ENCODE results near the gene TSTD1.
A peak's percentile ranks its signal among the peaks of the same experiment; 100 is the strongest.

Gene TSTD1

GRCh38 chr1:161051219-161051618 lies 12.5 kb upstream of the TSTD1 start:
- 87% methylated on average over 10 of the region's 10 CpGs for WGBS
- no peak for DNase-seq

GRCh38 chr1:161048949-161049722 lies 10.4 kb upstream of the TSTD1 start:
- Histone ChIP-seq H3K36me3 (ENCODE audit: control insufficient read depth in 1 of 2, insufficient read depth in 2 of 2, low read depth in 1 of 2, low read length in 2 of 2) (no peaks in the 10 kb centered on the region), H2BK12ac (ENCODE audit: low read length in 2 of 2) (no peak overlapping the region), H3K27ac (ENCODE audit: low read length, poor library complexity, severe bottlenecking) (no peak overlapping the region), H3K4ac (ENCODE audit: low read depth in 1 of 2, low read length in 2 of 2) (no peak overlapping the region), H2AFZ (ENCODE audit: low read depth, low read length) (no peak overlapping the region), H3K14ac (ENCODE audit: low read length in 2 of 2) (no peak overlapping the region), H3K18ac (ENCODE audit: low read depth in 1 of 2, low read length in 2 of 2) (no peak overlapping the region), H2BK5ac (ENCODE audit: low read depth, low read length, poor library complexity, severe bottlenecking) (no peak overlapping the region), H2BK15ac (ENCODE audit: low read depth, poor library complexity, severe bottlenecking) (no peak overlapping the region), H3K27me3 (ENCODE audit: control insufficient read depth in 1 of 2, insufficient read depth in 1 of 2, low read length in 2 of 2) (no peaks in the 10 kb centered on the region), H3K4me3 (ENCODE audit: insufficient read depth in 1 of 2, low read depth in 1 of 2, low read length in 2 of 2) (no peak overlapping the region), H3K4me2 (ENCODE audit: low read length, poor library complexity, severe bottlenecking) (no peak overlapping the region), H4K8ac (ENCODE audit: low read length) (no peak overlapping the region), H3K9ac (ENCODE audit: low read length) (no peak overlapping the region), H2AK5ac (ENCODE audit: low read length, severe bottlenecking) (no peak overlapping the region), H2BK120ac (ENCODE audit: low read depth, low read length) (no peak overlapping the region), H3K23ac (ENCODE audit: low read length in 2 of 2) (no peak overlapping the region), H3K79me1 (replicated peaks; ENCODE audit: low read length, poor library complexity, severe bottlenecking) (peaks cover 2% of the 10 kb centered on the region), H3K4me1 (ENCODE audit: control insufficient read depth, insufficient read depth, low read depth, low read length) (no peaks in the 10 kb centered on the region), H3K9me3 (ENCODE audit: control insufficient read depth, low read length) (peaks cover 15% of the 10 kb centered on the region), H4K91ac (ENCODE audit: low read length) (no peak overlapping the region)
- 87% methylated on average over 5 of the region's 5 CpGs for WGBS
- no peak for DNase-seq

More at GRCh38 chr1:161051219-161051618, 12.5 kb upstream of the TSTD1 start:
- peak overlapping the region in 1 of 2 experiments; percentile 27 for H3K4me3 ChIP-seq (ENCODE audit: insufficient read depth in 1 of 2, low read depth in 1 of 2, low read length in 2 of 2)
- no peaks in the 10 kb centered on the region for H3K27me3 ChIP-seq (ENCODE audit: control insufficient read depth in 1 of 2, insufficient read depth in 1 of 2, low read length in 2 of 2)
- H2BK120ac ChIP-seq (ENCODE audit: low read depth, low read length), result no peak overlapping the region
- H4K91ac ChIP-seq (ENCODE audit: low read length), result peak overlapping the region; percentile 44
- H3K36me3 ChIP-seq (ENCODE audit: control insufficient read depth in 1 of 2, insufficient read depth in 2 of 2, low read depth in 1 of 2, low read length in 2 of 2), result no peaks in the 10 kb centered on the region
- no peak overlapping the region for H3K18ac ChIP-seq (ENCODE audit: low read depth in 1 of 2, low read length in 2 of 2)
- H3K23ac ChIP-seq (ENCODE audit: low read length in 2 of 2), result no peak overlapping the region
- no peak overlapping the region for H4K8ac ChIP-seq (ENCODE audit: low read length)
- no peak overlapping the region for H3K9ac ChIP-seq (ENCODE audit: low read length)
- peaks cover 2% of the 10 kb centered on the region for H3K79me1 ChIP-seq (replicated peaks; ENCODE audit: low read length, poor library complexity, severe bottlenecking)
- no peak overlapping the region for H3K14ac ChIP-seq (ENCODE audit: low read length in 2 of 2)
- H3K4me2 ChIP-seq (ENCODE audit: low read length, poor library complexity, severe bottlenecking), result no peak overlapping the region
- no peak overlapping the region for H2AK5ac ChIP-seq (ENCODE audit: low read length, severe bottlenecking)
- H3K4ac ChIP-seq (ENCODE audit: low read depth in 1 of 2, low read length in 2 of 2), result no peak overlapping the region
- no peak overlapping the region for H3K27ac ChIP-seq (ENCODE audit: low read length, poor library complexity, severe bottlenecking)
- H3K4me1 ChIP-seq (ENCODE audit: control insufficient read depth, insufficient read depth, low read depth, low read length), result no peaks in the 10 kb centered on the region
- H2BK12ac ChIP-seq (ENCODE audit: low read length in 2 of 2), result no peak overlapping the region
- peaks cover 15% of the 10 kb centered on the region for H3K9me3 ChIP-seq (ENCODE audit: control insufficient read depth, low read length)
- H2BK5ac ChIP-seq (ENCODE audit: low read depth, low read length, poor library complexity, severe bottlenecking), result no peak overlapping the region
- no peak overlapping the region for H2AFZ ChIP-seq (ENCODE audit: low read depth, low read length)
- no peak overlapping the region for H2BK15ac ChIP-seq (ENCODE audit: low read depth, poor library complexity, severe bottlenecking)

GRCh38 chr1:161047436-161048420 lies 9.0 kb upstream of the TSTD1 start:
- no peak overlapping the region for H3K18ac ChIP-seq (ENCODE audit: low read depth in 1 of 2, low read length in 2 of 2)
- no peaks in the 10 kb centered on the region for H3K4me1 ChIP-seq (ENCODE audit: control insufficient read depth, insufficient read depth, low read depth, low read length)
- H2BK5ac ChIP-seq (ENCODE audit: low read depth, low read length, poor library complexity, severe bottlenecking), result no peak overlapping the region
- H3K36me3 ChIP-seq (ENCODE audit: control insufficient read depth in 1 of 2, insufficient read depth in 2 of 2, low read depth in 1 of 2, low read length in 2 of 2), result peaks cover 0 to 4% of the 10 kb centered on the region in 2 experiments
- peaks cover 6% of the 10 kb centered on the region for H3K79me1 ChIP-seq (replicated peaks; ENCODE audit: low read length, poor library complexity, severe bottlenecking)
- WGBS, result 96% methylated on average over 18 of the region's 18 CpGs
- H3K4me3 ChIP-seq (ENCODE audit: insufficient read depth in 1 of 2, low read depth in 1 of 2, low read length in 2 of 2), result no peak overlapping the region
- no peak overlapping the region for H2AFZ ChIP-seq (ENCODE audit: low read depth, low read length)
- no peaks in the 10 kb centered on the region for H3K27me3 ChIP-seq (ENCODE audit: control insufficient read depth in 1 of 2, insufficient read depth in 1 of 2, low read length in 2 of 2)
- H3K9ac ChIP-seq (ENCODE audit: low read length), result no peak overlapping the region
- no peak overlapping the region for H2BK15ac ChIP-seq (ENCODE audit: low read depth, poor library complexity, severe bottlenecking)
- no peak for DNase-seq
- no peak overlapping the region for H3K4ac ChIP-seq (ENCODE audit: low read depth in 1 of 2, low read length in 2 of 2)
- H3K23ac ChIP-seq (ENCODE audit: low read length in 2 of 2), result no peak overlapping the region
- H3K27ac ChIP-seq (ENCODE audit: low read length, poor library complexity, severe bottlenecking), result no peak overlapping the region
- no peak overlapping the region for H3K14ac ChIP-seq (ENCODE audit: low read length in 2 of 2)
- H3K9me3 ChIP-seq (ENCODE audit: control insufficient read depth, low read length), result peaks cover 15% of the 10 kb centered on the region
- H2BK120ac ChIP-seq (ENCODE audit: low read depth, low read length), result no peak overlapping the region
- no peak overlapping the region for H3K4me2 ChIP-seq (ENCODE audit: low read length, poor library complexity, severe bottlenecking)
- H2AK5ac ChIP-seq (ENCODE audit: low read length, severe bottlenecking), result no peak overlapping the region
- no peak overlapping the region for H2BK12ac ChIP-seq (ENCODE audit: low read length in 2 of 2)
- H4K8ac ChIP-seq (ENCODE audit: low read length), result no peak overlapping the region
- no peak overlapping the region for H4K91ac ChIP-seq (ENCODE audit: low read length)
